Stimulated activated CD4-positive, alpha-beta T cell treated with anti-CD3 and anti-CD28 coated beads, TNF-alpha, amount 100 ng/mL, for 1 hour (primary cell): ENCODE measurements around the gene RAB37.

Experiments
- DNase-seq, 3 donors: peaks; one replicate each; pipeline ENCODE4 v3.0.0-alpha.2; 2020; ENCODE audit warnings: low read depth in 3 of 3, low spot score in 1 of 3

The RAB37 gene

GRCh38 chr17:74736513-74737298, at the start of gene RAB37:
Gene RAB37 (plus strand): TSS chr17:74737256. CDS start chr17:74737273, 17 bp downstream.
- DNase-seq = no peak

- DNase-seq = no peak
Measured at GRCh38 chr17:74687886-74688285, 49.2 kb upstream of the RAB37 start.

- DNase-seq = no peak
Measured at GRCh38 chr17:74690409-74690825, 46.6 kb upstream of the RAB37 start.

- DNase-seq = no peak
Measured at GRCh38 chr17:74691151-74691550, 45.9 kb upstream of the RAB37 start.

- no peak for DNase-seq
Measured at GRCh38 chr17:74694081-74694480, 43.0 kb upstream of the RAB37 start.

- no peak for DNase-seq
Measured at GRCh38 chr17:74695629-74696028, 41.4 kb upstream of the RAB37 start.

GRCh38 chr17:74697515-74697914, 39.5 kb upstream of the RAB37 start:
- no peak for DNase-seq

- DNase-seq = no peak
Measured at GRCh38 chr17:74698069-74698468, 39.0 kb upstream of the RAB37 start.

GRCh38 chr17:74699236-74699635, 37.8 kb upstream of the RAB37 start:
- no peak for DNase-seq

- no peak for DNase-seq
Measured at GRCh38 chr17:74702116-74702871, 34.8 kb upstream of the RAB37 start.

- no peak for DNase-seq
Measured at GRCh38 chr17:74703311-74703710, 33.7 kb upstream of the RAB37 start.

GRCh38 chr17:74704544-74704943, 32.5 kb upstream of the RAB37 start:
- no peak for DNase-seq

GRCh38 chr17:74711058-74711824, 25.8 kb upstream of the RAB37 start:
- no peak for DNase-seq

GRCh38 chr17:74712301-74712700, 24.8 kb upstream of the RAB37 start:
- no peak for DNase-seq

GRCh38 chr17:74712756-74713155, 24.3 kb upstream of the RAB37 start, which contains the start of gene CD300LF:
Gene CD300LF (minus strand): TSS chr17:74712923. CDS start chr17:74712866, 57 bp downstream.
- no peak for DNase-seq

GRCh38 chr17:74713171-74713755, 23.8 kb upstream of the RAB37 start:
- no peak for DNase-seq

- no peak for DNase-seq
Measured at GRCh38 chr17:74715144-74715543, 21.9 kb upstream of the RAB37 start.

- DNase-seq = no peak
Measured at GRCh38 chr17:74720506-74720905, 16.6 kb upstream of the RAB37 start.

- no peak for DNase-seq
Measured at GRCh38 chr17:74722782-74723181, 14.3 kb upstream of the RAB37 start.

- DNase-seq = no peak
Measured at GRCh38 chr17:74723891-74724290, 13.2 kb upstream of the RAB37 start.

GRCh38 chr17:74725111-74725510, 11.9 kb upstream of the RAB37 start:
- DNase-seq = no peak
